Activated T-cell treated with anti-CD3 and anti-CD28 coated beads, Interleukin-2, amount 50 U/mL, for 4 hours (primary cell): ENCODE data around the gene E2F4. TPM values are rescaled to one million over a fixed set of nuclear protein-coding genes. Genes with fewer than 3 reads are reported as not detected.

ENCODE experiments used
- ATAC-seq, 2 donors: fragments of 200-7000 bp; cut with Tn5 transposase; one replicate each; pipeline ENCODE4 v1.10.0; 2021
- DNase-seq: peaks from one replicate; pipeline ENCODE4 v3.0.0-alpha.2; 2020
- H3K27me3 Mint-ChIP-seq: one replicate; pipeline ENCODE4 v1.8.0; 2021; ENCODE audit warnings: low read depth, mixed read lengths
- H3K36me3 Mint-ChIP-seq: one replicate; pipeline ENCODE4 v1.8.0; 2022; ENCODE audit warnings: mixed read lengths; ENCODE audit not compliant: insufficient read depth
- H3K4me1 Mint-ChIP-seq: one replicate; pipeline ENCODE4 v1.8.0; 2021; ENCODE audit warnings: low read depth, mixed read lengths
- H3K4me3 Mint-ChIP-seq: one replicate; pipeline ENCODE4 v1.8.0; 2021; ENCODE audit warnings: mild to moderate bottlenecking, moderate library complexity, mixed read lengths
- H3K9me3 Mint-ChIP-seq: one replicate; pipeline ENCODE4 v1.8.0; 2021; ENCODE audit warnings: mixed read lengths
- total RNA-seq, 3 donors: library from RNA; stranded (reverse); gene quantifications; one replicate each; pipeline ENCODE4 v1.2.1, GENCODE V29; 2021

The E2F4 gene
- total RNA-seq, 3 donors from 2014 or later: 195 to 201 (median 198) TPM

GRCh38 chr16:67200491-67200890 is 8.5 kb downstream of the E2F4 start:
- ATAC-seq (no peak), DNase-seq (no peak)
- Mint-ChIP-seq H3K4me3 (no peak overlapping the region), H3K4me1 (peaks cover 12% of the 10 kb centered on the region), H3K9me3 (no peaks in the 10 kb centered on the region), H3K27me3 (no peaks in the 10 kb centered on the region), H3K36me3 (peaks cover 21% of the 10 kb centered on the region)

DNA sequence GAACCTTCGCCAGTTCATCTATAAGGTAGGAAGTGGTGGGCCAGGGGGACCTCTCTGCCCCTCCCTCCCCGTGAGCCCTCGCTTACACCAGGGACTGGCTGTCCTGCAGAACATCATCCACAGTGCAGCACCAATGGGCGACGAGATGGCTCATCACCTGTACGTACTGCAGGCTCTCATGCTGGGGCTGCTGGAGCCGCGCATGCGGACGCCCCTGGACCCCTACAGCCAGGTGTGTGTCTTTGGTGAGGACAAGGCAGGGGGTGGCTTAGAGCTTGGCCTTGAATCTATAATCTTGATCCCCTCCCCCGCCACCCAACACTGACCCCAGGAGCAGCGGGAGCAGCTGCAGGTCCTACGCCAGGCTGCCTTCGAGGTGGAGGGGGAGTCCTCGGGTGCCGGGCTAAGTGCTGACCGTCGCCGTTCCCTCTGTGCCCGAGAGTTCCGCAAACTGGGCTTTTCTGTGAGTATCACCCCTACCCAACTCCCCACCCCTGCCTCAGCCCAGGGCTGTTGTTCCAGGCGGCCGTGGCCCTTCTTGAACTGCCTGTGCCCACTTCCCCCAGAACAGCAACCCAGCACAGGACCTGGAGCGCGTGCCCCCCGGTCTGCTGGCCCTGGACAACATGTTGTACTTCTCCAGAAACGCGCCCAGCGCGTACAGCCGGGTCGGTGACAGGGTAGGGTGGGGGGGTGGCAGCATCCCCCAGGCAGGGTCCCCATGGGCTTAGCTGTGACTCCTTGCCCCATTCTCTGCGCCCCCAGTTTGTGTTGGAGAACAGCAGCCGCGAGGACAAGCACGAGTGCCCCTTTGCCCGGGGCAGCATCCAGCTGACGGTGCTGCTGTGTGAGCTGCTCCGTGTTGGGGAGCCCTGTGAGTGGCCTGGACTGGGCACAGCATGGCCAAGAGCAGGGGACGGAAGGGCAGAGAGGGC is 9.7 kb downstream of the E2F4 start:
- no peak for DNase-seq

GRCh38 chr16:67202426-67202825 is 10.5 kb downstream of the E2F4 start:
- no peaks in the 10 kb centered on the region for H3K9me3 Mint-ChIP-seq
- ATAC-seq (no peak), DNase-seq (no peak)
- no peaks in the 10 kb centered on the region for H3K4me1 Mint-ChIP-seq
- no peaks in the 10 kb centered on the region for H3K27me3 Mint-ChIP-seq
- no peak overlapping the region for H3K4me3 Mint-ChIP-seq
- peaks cover 7% of the 10 kb centered on the region for H3K36me3 Mint-ChIP-seq

More for the DNA sequence above, 9.7 kb downstream of the E2F4 start:
- no peak overlapping the region for H3K4me3 Mint-ChIP-seq
- no peaks in the 10 kb centered on the region for H3K9me3 Mint-ChIP-seq
- H3K36me3 Mint-ChIP-seq: peaks cover 11% of the 10 kb centered on the region
- H3K27me3 Mint-ChIP-seq: no peaks in the 10 kb centered on the region
- no peak for ATAC-seq
- H3K4me1 Mint-ChIP-seq: peaks cover 2% of the 10 kb centered on the region

GRCh38 chr16:67202956-67203493 is 11.1 kb downstream of the E2F4 start:
- no peak for DNase-seq
- Mint-ChIP-seq H3K36me3 (peaks cover 7% of the 10 kb centered on the region), H3K4me3 (no peak overlapping the region), H3K4me1 (no peaks in the 10 kb centered on the region), H3K9me3 (no peaks in the 10 kb centered on the region), H3K27me3 (no peaks in the 10 kb centered on the region)
- ATAC-seq: no peak

- Mint-ChIP-seq H3K27me3 (no peaks in the 10 kb centered on the region), H3K36me3 (peaks cover 4% of the 10 kb centered on the region), H3K4me1 (no peaks in the 10 kb centered on the region), H3K9me3 (no peaks in the 10 kb centered on the region), H3K4me3 (no peak overlapping the region)
- no peak for ATAC-seq
- DNase-seq: no peak
Measured at GRCh38 chr16:67204076-67204475, 12.1 kb downstream of the E2F4 start.

- Mint-ChIP-seq H3K4me3 (no peak overlapping the region), H3K4me1 (no peaks in the 10 kb centered on the region), H3K36me3 (peaks cover 2% of the 10 kb centered on the region), H3K27me3 (no peaks in the 10 kb centered on the region), H3K9me3 (no peaks in the 10 kb centered on the region)
- ATAC-seq (no peak), DNase-seq (no peak)
Measured at GRCh38 chr16:67206129-67206837, 14.3 kb downstream of the E2F4 start.

GRCh38 chr16:67206838-67207248 is 14.9 kb downstream of the E2F4 start:
- Mint-ChIP-seq H3K9me3 (no peaks in the 10 kb centered on the region), H3K36me3 (peaks cover 4% of the 10 kb centered on the region), H3K4me1 (no peaks in the 10 kb centered on the region), H3K27me3 (no peaks in the 10 kb centered on the region), H3K4me3 (no peak overlapping the region)
- ATAC-seq (no peak), DNase-seq (no peak)

DNA sequence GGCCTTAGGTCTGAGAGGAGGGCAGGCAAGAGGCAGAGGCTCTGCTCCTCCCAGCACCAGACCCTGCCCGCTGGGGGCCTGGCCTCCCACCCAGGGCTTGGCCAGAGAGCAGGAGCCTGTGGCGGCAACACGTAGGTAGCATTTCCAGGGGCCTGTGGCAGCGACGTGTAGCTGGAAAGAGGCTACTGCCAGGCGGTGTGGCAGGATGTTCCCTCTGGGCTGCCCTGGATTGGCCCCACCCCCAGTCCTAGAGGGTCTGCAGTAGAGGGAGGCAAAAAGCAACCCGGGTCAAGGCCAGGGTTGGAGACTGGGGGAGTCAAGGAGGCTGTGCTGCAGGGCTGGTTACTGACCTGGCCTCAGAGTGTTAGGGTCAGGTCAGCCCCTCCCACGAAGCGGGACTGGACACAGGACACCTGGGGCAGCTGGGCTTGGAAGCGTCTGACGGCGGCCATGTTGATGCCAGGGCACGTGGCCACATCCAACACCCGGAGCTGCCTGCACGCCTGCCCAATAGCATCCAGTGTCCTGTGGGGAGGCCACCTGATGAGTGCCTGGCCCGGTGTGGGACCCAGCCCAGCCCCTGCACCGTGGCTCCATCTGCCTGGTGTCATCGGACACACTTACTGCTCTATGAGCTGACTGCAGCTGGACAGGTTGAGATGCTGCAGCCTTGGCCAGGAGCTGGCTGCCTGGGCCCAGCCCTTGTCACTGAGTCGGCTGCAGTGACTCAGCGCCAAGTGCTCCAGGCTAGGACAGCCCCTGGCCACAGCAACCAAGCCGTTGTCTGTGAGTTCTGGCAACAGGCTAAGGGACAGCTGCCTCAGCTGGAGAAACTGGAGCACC is 15.5 kb downstream of the E2F4 start:
- Mint-ChIP-seq H3K9me3 (no peaks in the 10 kb centered on the region), H3K36me3 (peaks cover 5% of the 10 kb centered on the region), H3K27me3 (no peaks in the 10 kb centered on the region), H3K4me3 (no peak overlapping the region), H3K4me1 (no peaks in the 10 kb centered on the region)
- ATAC-seq (no peak), DNase-seq (no peak)

GRCh38 chr16:67208154-67208896 is 16.4 kb downstream of the E2F4 start:
- Mint-ChIP-seq H3K4me3 (no peak overlapping the region), H3K36me3 (peaks cover 5% of the 10 kb centered on the region), H3K4me1 (no peaks in the 10 kb centered on the region), H3K9me3 (no peaks in the 10 kb centered on the region), H3K27me3 (no peaks in the 10 kb centered on the region)
- ATAC-seq: no peak
- DNase-seq: no peak

DNA sequence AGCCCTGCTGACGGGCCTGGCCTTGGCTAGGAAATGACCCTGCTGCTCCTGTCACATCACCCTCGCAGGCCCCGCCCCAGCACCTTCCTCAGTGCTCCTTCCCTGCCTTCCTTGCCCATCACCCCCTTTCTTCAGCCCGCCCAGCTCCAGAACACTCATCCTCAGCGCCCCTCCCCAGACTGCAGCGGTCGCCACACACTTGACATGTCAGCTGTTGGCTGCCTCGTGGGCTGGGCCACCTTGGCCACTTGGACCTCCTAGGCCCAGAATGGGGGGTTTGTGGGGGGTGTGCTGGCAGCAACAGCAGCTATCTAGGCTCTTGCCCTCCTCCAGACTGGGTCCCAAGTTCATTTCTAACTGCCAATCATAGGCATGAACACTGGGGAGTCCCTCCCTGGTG is 17.6 kb downstream of the E2F4 start:
- no peak for ATAC-seq
- Mint-ChIP-seq H3K36me3 (peaks cover 5% of the 10 kb centered on the region), H3K27me3 (no peaks in the 10 kb centered on the region), H3K4me1 (no peaks in the 10 kb centered on the region), H3K9me3 (no peaks in the 10 kb centered on the region), H3K4me3 (no peak overlapping the region)
- DNase-seq: no peak

DNA sequence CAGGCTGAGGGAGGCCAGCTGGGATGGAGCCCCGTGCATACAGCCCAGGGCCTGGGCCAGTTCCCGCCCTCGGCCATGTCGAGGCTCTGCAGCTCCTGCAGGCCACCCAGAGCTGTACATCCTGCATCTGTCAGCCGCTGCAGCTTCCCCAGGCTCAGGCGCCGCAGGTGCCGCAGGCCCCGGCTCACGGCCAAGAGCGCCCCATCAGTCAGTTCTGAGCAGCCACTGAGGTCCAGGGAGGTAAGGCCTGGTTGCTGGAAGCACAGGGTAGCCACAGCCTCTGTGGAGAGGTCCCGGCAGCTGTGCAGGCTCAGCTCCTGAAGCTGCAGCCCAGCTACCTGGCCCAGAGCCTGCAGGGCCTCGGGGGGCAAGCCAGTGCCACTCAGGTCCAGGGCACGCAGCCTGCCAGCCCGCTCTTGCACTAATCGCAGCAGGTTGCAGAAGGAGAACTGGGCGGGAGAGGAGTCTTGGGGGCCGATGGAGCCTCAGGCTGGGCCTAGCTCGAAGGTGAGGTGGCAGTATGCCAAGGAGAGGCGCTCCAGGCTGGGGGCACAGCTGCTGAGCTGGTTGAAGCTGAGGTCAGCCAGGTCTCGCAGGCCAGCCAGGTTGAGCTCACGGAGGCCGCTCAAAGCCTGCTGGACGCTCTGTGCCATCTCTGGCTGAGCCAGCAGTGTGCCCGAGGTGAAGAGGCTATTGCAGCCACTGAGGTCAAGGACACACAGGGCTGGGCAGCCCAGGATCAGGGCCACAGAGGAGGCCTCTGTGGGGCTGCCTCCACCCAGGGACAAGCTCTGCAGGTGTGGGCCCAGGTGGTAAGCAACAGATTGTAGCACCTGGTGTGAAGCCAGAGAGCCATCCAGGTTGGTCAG is 18.3 kb downstream of the E2F4 start:
- Mint-ChIP-seq H3K36me3 (peaks cover 5% of the 10 kb centered on the region), H3K4me1 (no peaks in the 10 kb centered on the region)
- ATAC-seq: no peak

DNA sequence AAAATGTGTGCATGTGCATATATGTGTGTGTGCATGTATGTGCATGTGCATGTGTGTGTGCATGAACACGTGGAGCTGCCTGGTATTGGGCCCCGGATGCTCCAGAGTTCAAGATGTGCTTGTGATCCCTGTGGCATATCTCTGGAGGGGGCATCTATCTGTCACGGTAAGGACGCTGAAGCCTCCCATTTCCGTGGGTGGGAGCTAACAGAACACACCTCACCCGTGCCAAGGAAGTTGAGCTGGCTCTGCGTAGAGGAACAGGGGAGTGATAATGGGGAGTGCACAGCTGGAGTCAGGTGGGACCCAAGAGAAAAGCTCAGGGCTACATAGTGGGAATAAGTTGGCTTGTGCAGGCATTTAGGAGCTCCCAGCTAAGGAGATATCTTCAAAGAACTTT is 19.7 kb downstream of the E2F4 start:
- no peaks in the 10 kb centered on the region for H3K27me3 Mint-ChIP-seq

More for the DNA sequence above, 18.3 kb downstream of the E2F4 start:
- no peak for DNase-seq
- Mint-ChIP-seq H3K9me3 (no peaks in the 10 kb centered on the region), H3K4me3 (no peak overlapping the region), H3K27me3 (no peaks in the 10 kb centered on the region)

DNA sequence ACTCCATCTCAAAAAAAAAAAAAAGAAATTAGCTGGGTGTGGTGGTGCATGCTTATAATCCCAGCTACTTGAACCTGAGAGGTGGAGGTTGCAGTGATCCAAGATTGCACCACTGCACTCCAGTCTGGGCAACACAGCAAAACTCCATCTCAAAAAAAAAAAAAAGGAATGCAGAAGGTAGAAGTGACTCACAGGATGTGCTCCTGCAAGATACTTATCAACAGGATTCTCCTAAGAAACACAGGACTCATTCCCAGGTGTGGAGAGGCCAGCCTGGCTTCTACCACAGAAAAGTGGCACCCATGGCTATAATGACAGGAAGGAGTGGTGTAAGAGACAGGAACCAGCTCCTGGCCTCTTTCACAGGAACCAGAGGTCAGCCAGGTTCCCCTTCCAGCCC is 20.8 kb downstream of the E2F4 start:
- Mint-ChIP-seq H3K4me3 (no peak overlapping the region), H3K4me1 (no peaks in the 10 kb centered on the region), H3K27me3 (no peaks in the 10 kb centered on the region), H3K36me3 (peaks cover 8% of the 10 kb centered on the region), H3K9me3 (no peaks in the 10 kb centered on the region)
- DNase-seq (no peak), ATAC-seq (no peak)

More for the DNA sequence above, 19.7 kb downstream of the E2F4 start:
- Mint-ChIP-seq H3K9me3 (no peaks in the 10 kb centered on the region), H3K4me1 (no peaks in the 10 kb centered on the region), H3K36me3 (peaks cover 3% of the 10 kb centered on the region), H3K4me3 (no peak overlapping the region)
- ATAC-seq (no peak), DNase-seq (no peak)
